ENCODE results near the gene BCL2L1.

Gene BCL2L1

DNA sequence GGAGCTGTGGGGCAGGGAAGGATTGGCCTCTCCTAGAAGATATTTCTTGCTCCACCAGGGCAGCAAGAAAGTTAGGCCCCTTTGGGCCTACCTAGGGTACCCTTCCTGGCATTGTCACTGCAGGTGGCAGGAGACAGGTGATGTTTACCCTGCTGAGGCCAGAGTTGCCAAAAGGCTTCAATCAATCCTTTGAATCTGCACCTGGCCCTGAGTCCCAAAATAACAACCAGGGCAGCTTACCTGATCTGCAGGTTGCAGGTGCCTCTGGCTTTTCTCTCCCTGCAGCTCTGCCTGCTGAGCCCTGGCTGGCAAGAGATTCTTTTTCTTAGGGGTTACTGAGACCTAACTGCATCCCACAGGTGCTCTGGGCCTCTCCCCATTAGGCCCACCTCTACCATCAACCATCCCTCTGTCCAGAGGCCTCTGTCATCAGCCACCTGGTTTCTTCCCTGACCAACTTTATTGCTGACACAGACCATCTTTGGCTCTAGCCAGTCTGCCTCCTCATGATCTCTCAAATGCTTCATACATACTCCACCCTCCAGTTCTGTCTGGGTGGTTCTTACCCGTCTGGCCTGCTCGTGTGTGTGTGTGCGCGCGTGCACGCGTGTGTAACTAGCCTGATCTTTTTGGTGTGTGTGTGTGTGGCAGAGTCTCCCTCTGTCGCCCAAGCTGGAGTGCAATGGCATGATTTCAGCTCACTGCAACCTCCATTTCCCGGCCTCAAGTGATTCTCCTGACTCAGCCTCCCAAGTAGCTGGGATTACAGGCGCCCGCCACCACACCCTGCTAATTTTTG lies 13.7 kb downstream of the BCL2L1 start:
- DNase-seq: peak; percentile 82

DNA sequence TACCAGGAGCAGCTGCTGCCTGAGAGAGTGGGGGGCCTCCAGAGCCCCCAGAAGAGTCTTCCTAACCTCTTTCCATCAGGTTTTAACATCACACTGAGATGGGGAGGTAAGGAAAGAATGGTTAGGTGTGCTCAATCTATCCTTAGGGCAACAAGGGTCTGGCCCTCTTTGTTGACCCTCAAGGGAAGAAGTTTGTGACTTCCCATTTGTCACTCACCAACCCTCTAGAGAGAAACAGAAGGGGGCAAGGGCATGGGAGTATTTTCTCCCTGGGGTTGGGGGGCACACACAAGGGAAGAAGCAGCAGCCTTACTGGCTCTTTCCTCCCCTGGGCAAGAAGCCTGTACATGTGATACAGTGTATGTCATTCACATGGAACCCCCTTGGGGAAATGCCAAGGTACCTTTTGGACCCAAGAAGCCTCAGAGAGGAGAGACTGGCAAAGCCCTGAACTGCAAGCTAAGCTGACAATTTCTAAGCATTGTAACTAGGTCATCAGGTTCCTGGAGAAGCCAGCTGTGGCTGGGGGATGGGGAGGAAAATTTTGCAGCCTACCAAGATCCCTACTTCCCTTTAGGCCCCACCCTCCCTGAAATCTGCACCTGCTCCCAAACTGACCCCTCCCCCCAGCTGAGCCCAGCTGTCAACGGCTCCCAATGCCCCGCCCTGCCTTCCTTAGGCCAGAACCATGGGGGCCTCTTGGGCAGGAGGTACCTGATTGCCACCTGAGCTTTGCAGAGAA lies 14.5 kb downstream of the BCL2L1 start:
- peak; percentile 82 for DNase-seq

DNA sequence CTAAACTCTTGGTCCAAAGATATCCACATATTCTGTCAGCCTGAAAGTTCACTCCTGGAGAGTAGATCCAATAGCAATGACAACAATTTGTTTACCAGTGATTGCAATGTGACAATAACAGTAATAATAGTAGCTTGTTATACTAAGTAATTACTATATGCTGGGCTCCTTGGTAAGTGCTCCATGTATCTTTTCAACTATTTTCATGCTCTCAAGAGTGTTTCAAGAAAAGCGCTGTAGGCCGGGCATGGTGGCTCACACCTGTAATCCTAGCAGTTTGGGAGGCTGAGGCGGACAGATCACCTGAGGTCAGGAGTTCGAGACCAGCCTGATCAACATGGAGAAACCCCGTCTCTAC lies 15.4 kb downstream of the BCL2L1 start:
- DNase-seq: no peak

DNA sequence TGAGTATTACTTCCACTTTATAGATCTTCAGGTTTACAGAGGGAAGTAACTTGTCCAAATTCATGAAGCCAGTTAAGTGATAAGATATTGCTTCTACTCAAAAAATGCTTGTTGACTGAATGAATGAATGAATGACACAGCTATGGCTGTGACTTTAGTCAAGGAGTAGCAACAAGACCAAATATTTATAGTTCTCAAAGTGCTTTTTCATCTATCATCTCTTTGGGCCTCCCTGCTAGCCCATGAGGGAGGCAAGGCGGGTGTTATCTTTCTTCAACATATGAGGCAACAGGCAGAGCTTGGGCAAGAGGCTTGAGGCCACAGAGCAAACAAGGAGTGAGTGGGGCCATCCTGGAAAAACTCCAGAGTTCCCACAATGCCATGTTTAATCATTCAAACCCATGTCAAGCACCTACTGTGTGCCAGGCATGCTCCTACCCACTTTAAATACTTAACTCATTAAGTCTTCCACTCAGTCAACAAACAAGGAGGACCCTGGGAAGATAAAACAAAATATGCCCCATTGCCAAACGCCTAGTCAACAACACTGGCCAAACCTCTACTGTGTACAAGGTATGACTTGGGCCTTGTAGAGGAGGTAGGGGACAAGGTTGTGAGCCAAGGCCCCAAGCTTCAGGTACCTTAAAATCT lies 15.9 kb downstream of the BCL2L1 start:
- DNase-seq: no peak

GRCh38 chr20:31705598-31706597 lies 16.8 kb downstream of the BCL2L1 start:
- no peak for DNase-seq

DNA sequence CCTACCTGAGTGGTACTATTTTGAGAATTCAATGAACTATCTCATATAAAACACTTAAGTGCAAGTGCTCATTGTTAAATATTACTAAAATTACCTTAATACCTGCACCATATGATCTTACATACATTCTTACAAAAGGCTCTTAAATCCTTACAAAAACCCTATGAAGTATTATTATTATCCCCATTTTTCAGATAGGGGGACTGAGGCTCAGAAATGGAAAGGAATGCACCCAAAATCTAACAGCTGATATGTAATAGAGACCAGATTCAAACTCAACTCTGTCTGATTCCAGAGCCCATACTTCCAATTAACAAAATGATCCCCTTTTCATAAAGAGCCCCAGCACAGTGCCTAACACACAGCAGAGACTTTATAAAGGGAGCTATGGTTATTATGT lies 17.5 kb downstream of the BCL2L1 start:
- DNase-seq: no peak

DNA sequence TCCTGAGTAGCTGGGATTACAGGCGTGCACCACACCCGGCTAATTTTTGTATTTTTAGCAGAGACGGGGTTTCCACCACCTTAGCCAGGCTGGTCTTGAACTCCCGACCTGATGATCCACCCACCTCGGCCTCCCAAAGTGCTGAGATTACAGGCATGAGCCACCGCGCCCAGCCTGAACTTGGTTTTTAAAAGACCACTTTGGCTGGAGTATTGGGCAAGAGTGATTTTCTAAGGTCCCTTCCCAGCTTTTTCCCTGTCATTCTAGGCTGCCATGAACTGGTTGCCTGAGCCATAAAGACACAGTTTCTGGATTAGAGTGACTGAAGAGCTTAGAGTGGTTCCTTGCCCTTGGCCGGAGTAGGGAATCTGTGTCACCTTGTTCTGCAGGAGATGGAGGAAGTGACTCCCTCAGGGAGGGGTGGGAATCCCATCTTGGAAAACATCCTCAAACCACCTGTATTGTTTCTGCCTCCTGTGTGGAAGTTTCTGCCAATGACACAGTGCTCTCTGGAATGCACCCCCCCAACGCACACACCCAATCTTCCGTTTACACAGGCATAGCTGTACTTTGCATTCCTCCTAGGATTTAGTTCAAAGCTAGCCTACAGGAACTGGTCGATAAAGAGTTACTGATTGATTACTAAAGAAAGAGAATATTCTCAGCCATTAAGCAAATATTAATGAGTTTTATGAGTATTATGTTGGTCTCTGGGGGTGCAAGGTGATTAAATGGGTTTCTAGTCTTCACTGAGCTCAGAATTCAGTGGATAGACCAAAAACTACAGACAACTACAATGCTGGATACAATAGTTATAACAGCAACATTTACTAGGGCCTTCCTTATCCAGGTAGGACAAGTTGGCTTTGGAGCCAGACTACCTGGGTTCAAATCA lies 18.2 kb downstream of the BCL2L1 start:
- DNase-seq: no peak

GRCh38 chr20:31701591-31701990 lies 21.1 kb downstream of the BCL2L1 start:
- DNase-seq: no peak

DNA sequence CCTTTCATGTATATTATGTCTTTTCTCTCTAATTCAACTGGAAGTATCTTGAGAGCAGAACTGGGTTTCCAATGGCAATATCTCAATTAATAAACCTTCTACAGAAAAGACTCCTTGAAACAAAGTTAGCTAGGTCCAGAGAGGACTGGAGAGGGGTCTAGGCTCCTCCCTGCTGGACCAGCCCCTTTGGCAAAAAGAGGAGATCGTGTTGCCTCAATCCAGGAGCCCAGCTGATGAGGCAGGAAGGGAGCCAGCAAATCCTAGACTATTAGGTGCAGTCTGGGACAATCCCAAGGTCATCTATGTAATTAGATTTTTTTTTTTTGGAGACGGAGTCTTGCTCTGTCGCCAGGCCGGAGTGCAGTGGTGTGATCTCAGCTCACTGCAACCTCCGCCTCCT lies 21.9 kb downstream of the BCL2L1 start:
- no peak for DNase-seq

DNA sequence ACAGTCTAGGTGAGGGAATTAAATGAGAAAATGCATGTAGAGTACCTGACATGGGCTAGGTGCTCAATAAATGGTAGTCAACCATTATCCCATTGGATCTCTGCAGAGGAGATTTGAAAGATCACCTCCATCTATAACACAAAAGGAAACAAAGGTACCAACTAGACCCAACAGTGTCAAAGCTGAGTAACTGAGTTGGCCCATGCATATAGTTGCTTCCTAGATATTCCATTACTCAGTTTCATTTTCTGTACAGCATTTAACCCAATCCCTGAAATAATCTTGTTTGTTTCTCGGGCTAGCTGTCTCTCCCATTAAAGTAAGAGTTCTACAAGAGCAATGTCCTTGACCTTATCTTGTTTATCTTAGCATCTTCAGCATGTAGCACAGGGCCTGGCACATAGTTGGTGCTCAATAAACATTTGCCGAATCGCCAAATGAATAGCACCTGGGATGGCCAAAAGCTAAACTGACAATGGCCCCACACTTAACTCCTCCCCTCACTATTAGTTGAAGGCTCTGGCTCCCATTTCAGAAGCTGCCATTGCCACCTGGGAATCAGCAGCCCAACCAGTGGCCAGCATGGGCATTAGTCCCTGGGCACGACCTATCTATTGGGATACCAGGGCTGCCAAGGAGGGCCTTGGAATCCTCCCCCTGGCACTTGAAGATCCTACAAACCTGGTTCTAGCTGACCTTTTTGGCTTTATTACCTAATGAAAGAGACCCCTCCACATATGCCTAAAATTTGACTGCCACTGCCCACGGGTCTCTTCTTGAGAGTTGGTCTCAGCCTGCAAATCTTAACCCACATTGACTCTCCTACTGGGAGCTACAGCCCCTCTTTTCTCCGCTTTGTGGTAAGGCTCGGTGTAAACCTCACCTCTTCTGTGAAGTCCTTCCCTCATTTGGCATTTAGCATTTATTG lies 22.6 kb downstream of the BCL2L1 start:
- DNase-seq: no peak

DNA sequence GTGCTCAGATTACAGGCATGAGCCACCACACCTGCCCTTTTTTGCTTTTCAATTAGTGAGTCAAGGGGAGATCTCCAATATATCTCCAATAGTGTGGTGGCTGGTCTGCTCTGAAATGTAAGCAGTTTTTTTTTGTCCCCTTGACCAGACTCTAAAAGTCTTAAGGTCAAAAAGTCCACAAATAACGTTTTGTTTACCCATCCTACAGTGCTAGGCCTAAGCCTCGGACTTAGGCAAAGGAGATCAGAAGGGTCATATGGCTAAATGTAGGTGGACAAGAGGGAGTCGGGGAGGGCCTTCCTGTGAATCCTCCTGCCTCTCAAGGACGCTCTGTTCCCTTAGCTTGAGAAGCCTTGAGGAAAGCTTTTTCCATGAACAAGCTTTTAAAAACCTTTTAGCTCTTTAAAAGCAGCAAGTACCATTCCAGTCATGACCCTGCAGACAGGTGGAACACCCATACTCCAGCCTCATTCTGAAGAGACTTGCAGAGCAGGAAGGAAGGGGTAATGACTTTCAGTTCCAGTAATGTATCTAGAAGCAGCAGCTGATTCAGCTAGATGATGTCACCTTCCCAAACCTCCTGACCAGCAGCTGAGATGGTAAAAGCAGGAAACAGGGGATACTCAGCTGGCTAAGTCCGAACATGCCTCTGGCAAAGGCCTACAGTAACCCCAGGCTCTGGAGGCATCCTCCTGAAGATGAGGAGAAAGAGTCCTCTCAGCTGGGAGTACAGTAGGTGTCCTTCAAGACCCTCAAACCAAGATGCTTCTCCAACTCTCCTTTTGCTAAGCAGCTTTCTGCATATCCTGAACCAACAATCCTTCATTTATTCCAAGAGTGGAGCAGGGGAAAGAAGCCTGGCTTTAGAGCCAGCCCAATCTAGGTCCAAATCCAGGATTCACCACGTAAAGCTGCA lies 23.6 kb downstream of the BCL2L1 start:
- peak; percentile 92 for DNase-seq

DNA sequence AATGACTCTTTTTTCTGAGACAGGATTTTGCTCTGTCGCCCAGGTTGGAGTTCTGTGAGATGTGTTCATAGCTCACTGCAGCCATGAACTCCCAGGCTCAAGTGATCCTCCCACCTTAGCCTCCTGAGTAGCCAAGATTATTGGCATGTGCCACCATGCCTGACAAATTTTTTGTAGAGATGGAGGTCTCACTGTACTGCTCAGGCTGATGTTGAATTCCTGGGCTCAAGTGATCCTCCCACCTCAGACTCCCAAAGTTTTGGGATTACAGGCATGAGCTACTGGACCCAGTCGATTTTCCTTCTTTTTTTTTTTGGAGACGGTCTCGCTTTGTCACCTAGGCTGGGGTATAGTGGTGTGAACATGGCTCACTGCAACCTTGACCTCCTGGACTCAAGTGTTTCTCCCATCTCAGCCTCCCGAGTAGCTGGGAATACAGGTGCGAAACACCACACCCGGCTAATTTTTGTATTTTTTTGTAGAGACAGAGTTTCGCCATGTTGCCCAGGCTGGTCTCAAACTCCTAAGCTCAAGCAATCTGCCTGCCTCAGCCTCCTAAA lies 24.3 kb downstream of the BCL2L1 start:
- DNase-seq: no peak

DNA sequence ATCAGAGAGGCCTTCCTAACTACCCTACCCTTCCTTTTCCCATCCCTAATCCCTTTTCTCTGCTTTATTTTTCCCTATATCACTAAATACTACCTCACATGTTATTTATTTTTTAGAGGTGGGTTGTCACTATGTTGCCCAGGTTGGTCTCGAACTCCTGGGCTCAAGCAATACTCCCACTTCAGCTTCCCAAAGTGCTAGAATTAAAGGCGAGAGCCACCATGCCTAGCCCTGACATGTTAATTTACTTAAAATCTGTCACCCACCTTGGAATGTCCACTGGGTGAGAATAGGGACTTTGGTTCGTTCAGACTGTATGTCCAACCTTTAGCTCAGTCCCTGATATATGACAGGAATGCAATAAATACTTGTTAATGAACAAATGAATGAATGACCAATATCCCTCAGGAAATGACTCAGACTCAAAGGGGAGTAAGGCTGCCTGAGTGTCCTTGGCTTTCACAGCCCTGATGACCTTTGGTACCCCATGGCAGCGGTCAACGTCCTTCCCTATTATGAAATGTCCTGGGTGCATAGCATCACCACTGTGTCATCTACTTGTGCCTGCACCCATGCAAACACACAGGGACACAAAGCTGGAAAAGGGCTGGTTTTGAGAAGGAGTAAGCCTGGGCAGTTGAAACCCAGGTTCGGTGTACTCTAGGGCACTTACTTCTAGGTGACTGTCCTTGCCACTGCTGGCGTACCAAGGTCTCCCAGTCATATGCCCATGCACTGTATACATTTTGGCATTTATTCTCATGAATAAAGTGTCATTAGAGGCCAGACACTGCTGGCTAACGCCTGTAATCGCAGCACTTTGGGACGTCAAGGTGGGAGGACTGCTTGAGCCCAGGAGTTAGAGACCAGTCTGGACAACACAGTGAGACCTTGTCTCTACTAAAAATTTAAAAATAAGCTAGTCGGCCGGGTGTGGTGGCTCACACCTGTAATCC lies 26.5 kb downstream of the BCL2L1 start:
- no peak for DNase-seq

DNA sequence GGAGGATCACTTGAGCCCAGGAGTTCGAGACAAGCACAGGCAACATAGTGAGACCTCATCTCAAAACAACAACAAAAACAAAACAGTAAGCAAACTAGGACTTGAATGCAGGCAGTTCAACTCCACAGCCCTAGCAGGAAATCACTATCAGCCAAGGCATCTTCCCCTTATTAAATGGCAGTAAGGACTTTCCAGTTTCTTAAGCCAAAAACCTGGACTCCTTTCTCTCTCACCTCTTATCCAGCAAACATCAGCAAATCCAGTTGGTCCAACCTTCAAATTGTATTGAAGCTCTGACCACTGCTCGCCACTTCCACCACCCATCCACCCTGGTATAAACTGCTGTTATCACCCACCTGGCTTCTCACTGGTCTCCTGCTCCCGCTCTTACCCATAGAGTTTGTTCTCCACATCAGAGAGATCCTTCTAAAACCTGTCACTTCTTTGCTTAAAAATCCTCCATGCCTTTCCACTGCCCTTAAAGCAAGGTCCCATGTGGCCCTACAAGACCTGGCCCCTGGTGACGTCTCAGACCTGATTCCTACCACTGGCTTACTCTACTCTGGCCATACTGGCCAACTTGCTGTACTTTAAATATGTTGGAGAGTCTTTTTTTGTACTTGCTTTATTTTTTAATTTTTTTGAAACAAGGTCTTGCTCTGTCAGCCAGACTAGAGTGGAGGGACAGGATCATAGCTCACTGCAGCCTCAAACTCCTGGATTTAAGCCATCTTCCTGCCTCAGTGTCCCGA lies 27.6 kb downstream of the BCL2L1 start:
- DNase-seq: no peak

GRCh38 chr20:31693987-31694661 lies 28.5 kb downstream of the BCL2L1 start:
- no peak for DNase-seq

- no peak for DNase-seq
These were observed 29.3 kb downstream of the BCL2L1 start for GRCh38 chr20:31693402-31693801.

Measured in NCI-H2029 treated with DMSO at 0.1 percent for 48 hours (cell line).